ENCODE data around the gene PTPRG.

PTPRG gene

DNA sequence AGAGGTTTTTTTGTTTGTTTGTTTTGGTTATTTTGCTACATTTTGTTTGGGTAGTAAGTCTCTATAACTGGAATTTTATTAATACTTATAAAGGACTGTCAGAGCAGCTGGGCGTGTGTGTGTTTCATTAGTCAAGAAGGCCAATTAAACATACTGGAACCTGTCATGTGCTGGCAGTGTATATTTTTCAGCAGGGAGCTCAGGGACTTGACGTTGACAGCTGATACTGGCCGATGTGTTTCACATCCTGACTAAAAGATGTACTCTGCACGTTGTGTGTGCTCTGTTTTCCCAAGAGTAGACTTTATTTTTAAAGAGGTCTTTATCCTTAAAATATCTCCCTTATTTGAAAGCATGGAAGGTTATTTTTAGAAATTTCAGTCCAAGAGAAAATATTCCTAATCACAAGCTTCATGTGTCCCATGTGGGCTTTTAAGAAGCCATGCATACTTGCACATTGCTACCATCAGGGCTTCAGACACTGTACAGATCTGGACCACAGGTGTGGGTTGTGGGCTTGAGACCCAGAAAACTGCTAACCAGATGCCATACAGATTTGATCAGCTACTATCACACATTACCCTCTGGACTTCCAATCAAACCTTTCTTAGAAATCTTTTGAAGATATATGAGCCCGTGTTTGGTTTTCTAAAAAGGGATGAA is 676.0 kb downstream of the PTPRG start:
- DNase-seq (ENCODE audit: low spot score): no peak

GRCh38 chr3:62238003-62238402 is 676.6 kb downstream of the PTPRG start:
- no peak for DNase-seq (ENCODE audit: low spot score)

- DNase-seq (ENCODE audit: low spot score): no peak
Measured at GRCh38 chr3:62238431-62238830, 677.1 kb downstream of the PTPRG start.

DNA sequence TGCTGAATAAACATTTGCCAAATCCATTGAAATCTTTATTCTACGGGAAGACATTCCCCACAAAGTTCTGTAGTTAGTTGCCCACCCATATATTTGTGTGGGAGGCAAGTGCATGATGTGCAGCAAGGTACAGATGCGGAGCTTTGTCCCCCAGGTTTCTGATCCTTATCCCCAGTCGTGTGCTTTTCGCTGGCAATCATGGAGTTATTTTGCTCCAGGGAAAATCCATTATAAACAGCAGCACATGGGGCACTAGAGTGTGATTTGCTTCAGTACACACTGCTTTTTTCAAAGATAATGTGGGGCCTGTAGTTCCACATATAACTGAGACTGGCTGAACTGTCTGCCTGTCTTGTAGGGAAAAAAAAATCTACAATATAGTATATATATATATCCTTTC is 679.9 kb downstream of the PTPRG start:
- no peak for DNase-seq (ENCODE audit: low spot score)

GRCh38 chr3:62242831-62243509 is 681.6 kb downstream of the PTPRG start:
- DNase-seq (ENCODE audit: low spot score): no peak

GRCh38 chr3:62246094-62246493 is 684.7 kb downstream of the PTPRG start:
- no peak for DNase-seq (ENCODE audit: low spot score)

DNA sequence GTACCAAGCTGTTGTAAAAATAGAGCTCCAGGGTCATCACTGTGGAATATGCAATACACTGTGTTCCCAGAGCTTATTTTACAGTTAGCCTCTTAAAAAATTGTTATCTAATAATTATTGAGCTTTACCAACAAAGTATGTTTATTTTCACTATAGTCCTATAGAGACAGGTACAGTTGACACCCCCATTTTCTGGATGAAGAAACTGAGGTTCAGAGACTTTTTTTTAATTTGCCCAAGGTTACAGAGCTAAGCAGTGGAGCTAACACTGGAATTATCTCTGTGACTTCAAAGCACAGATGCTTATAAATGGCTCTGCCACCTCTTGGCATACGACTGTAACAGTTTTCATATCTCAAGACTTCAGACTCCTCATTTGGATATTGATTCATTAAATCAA is 685.6 kb downstream of the PTPRG start:
- DNase-seq (ENCODE audit: low spot score): no peak

DNA sequence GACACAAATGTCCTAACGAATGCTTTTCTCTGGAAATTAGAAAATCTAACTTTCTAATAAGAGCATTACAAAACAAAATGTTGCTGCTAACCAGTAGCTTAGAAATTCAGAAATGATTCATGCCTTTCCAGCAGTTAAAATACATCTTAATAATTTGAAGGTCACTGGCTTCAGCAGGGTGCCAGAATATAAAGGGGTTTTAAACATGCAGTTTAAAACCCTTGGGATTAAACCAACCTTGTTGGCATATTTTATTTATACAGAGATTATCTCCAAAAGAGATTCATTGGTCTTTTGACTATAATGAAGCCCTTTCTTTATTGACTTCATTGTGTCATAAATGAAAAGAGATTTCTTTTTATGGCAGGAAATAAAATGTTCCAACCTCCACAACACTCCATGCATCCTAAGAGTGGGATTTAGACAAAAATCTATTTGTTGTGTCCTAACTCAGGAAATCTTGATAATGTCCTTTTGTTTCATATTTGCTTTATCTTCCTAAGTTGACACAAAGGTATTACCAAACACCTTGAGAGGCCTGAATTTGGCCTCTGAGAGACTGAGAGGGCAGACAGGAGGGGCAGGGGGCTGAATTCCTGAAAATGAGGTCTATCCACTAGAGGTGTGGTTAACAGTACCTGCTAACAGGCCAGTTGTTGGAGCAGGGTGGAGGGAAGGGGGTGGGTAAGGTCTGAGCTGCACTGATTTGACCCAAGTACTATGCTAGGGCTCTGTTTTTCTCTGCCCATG is 687.5 kb downstream of the PTPRG start:
- no peak for DNase-seq (ENCODE audit: low spot score)

DNA sequence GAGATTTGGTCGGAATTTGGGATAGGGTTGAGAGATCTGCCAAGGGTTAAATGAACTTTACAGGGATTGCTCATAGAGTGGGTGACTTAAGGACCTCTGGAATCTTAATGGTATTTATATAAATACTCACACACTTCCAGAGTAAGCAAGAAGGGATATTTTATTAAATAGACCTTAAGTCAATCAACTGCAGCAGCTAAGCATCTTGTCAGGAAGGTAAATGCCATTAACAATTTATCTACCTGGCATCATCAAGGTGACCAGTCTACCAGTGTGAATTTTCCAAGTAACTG is 688.1 kb downstream of the PTPRG start:
- DNase-seq (ENCODE audit: low spot score): no peak

- no peak for DNase-seq (ENCODE audit: low spot score)
Measured at GRCh38 chr3:62249855-62250543, 688.6 kb downstream of the PTPRG start.

GRCh38 chr3:62252438-62253157 is 691.2 kb downstream of the PTPRG start:
- no peak for DNase-seq (ENCODE audit: low spot score)

- no peak for DNase-seq (ENCODE audit: low spot score)
Measured at GRCh38 chr3:62253971-62254370, 692.6 kb downstream of the PTPRG start.

GRCh38 chr3:62255758-62256157 is 694.4 kb downstream of the PTPRG start:
- no peak for DNase-seq (ENCODE audit: low spot score)

GRCh38 chr3:62259924-62260323 is 698.6 kb downstream of the PTPRG start:
- DNase-seq (ENCODE audit: low spot score): no peak

DNA sequence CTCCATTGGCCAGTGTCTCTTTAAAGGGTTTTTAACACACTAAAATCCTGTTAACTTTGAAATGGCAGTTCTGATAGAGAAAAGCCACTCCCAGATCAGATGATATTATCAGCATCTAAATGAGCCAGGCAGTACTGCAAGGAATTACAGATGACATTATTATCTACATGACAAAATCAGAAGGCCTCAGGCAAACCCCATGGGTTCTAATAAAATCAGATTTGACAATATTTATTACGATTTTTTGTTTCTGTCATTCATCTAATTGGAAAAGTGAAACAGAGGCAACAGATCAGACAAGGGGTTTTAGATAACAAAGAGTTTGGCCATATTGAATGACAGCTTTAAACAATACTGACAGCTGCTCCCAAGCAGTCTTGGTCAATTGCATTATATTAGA is 699.3 kb downstream of the PTPRG start:
- DNase-seq (ENCODE audit: low spot score): no peak

DNA sequence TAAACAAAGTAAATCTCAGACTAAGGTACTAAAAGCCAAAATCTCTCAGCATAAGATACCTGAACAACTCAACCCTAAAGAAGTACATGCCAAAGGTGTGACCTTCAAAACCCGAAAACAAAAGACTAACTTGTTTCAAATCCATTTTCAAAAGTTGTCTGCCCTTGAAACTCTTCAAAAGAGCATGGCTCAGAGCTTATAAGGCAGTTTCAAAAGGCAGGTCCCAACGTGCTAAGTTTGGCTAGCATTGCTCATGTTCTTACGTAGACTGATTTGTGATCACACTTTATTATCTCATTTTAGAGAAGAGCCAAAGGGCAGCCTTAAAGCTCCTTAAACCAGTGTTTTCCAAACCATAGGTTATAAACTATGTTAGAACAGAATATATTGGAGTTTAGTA is 699.8 kb downstream of the PTPRG start:
- no peak for DNase-seq (ENCODE audit: low spot score)

- DNase-seq (ENCODE audit: low spot score): no peak
Measured at GRCh38 chr3:62261736-62262135, 700.4 kb downstream of the PTPRG start.

GRCh38 chr3:62265528-62265927 is 704.2 kb downstream of the PTPRG start:
- DNase-seq (ENCODE audit: low spot score): no peak

- no peak for DNase-seq (ENCODE audit: low spot score)
Measured at GRCh38 chr3:62266668-62267283, 705.4 kb downstream of the PTPRG start.

DNA sequence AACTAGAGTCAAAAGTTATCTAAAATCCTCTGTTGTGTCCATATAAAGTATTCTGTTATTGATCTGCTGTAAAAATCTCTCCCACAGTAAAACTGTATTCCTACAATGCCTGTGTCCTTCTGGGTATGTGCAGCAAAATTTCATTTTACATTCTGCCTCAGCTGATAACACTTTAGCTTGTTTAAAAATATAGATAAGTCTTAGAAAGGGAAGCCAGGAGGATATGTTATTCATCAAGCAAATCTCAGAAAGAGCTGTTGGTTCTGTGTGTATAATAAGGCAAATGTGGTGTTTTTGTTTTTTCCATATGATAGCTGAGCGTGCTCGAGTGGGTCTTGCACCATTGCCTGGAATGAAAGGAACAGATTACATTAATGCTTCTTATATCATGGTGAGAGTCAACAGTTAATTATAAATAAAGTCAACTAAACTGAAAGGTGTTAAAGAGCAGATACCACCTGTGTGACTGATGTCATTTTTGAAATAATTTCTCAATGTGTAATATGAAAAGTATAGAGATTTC is 715.3 kb downstream of the PTPRG start:
- no peak for DNase-seq (ENCODE audit: low spot score)

GRCh38 chr3:62277450-62277849 is 716.1 kb downstream of the PTPRG start:
- no peak for DNase-seq (ENCODE audit: low spot score)

DNA sequence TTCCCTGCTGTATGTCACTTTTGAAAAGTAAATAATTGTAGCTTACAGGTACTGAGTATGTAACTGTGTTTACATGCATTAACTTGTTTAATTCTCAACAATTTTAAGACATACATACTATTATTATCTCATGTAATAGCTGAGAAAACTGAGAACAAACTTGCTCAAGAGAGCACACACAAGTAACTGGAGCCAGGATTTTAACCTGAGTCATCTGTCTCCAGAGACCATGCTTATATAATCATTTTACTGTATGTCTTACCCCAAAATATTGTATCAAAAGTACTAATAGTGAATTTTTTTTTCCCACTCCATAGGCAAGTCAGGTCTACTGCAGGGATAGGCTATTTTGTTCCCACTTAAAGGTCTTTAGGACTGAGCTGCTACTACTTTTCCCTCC is 716.6 kb downstream of the PTPRG start:
- DNase-seq (ENCODE audit: low spot score): no peak
